CD4-positive, CD25-positive, alpha-beta regulatory T cell (primary cell): Measurements from ENCODE around the gene AJAP1. TPM values are rescaled to one million over a fixed set of nuclear protein-coding genes. Genes with fewer than 3 reads are reported as not detected.

ENCODE experiments used
- ATAC-seq, 2 donors: fragments of 150-1000 bp; cut with Tn5 transposase; one replicate each; pipeline ENCODE4 v1.10.0; 2021; ENCODE audit warnings: low read depth in 2 of 2, moderate number of reproducible peaks in 2 of 2, moderate library complexity in 1 of 2
- DNase-seq, 3 donors: peaks; one replicate each; pipeline versions ENCODE4 v3.0.0 to v3.0.0-alpha.2; 2012 to 2022; ENCODE audit warnings: mixed read lengths in 1 of 3
- H3K27ac ChIP-seq: one replicate; pipeline ENCODE4 v1.7.0; 2013; ENCODE audit warnings: mild to moderate bottlenecking, low read length; ENCODE audit not compliant: insufficient read depth, poor library complexity, severe bottlenecking
- H3K27me3 ChIP-seq: one replicate; pipeline ENCODE4 v1.7.0; 2013; ENCODE audit warnings: low read length; ENCODE audit not compliant: control insufficient read depth, insufficient read depth
- H3K36me3 ChIP-seq: one replicate; pipeline ENCODE4 v1.7.0; 2013; ENCODE audit warnings: mild to moderate bottlenecking, low read length, moderate library complexity; ENCODE audit not compliant: control insufficient read depth, insufficient read depth
- H3K4me1 ChIP-seq: 2 replicates; pipeline ENCODE4 v1.7.0; 2013; ENCODE audit warnings: mild to moderate bottlenecking, low read length; ENCODE audit not compliant: insufficient read depth, control insufficient read depth, poor library complexity, severe bottlenecking
- H3K4me3 ChIP-seq: one replicate; pipeline ENCODE4 v1.7.0; 2013; ENCODE audit warnings: low read depth, mild to moderate bottlenecking, low read length, moderate library complexity
- H3K9me3 ChIP-seq, 2 experiments: 1 replicate in 1 of 2; 2 replicates in 1 of 2; pipeline ENCODE4 v1.7.0; 2013; ENCODE audit warnings: low read length in 2 of 2, mild to moderate bottlenecking in 1 of 2, moderate library complexity in 1 of 2; ENCODE audit not compliant: control insufficient read depth in 2 of 2
- H3K27ac Mint-ChIP-seq, 3 donors: one replicate each; pipeline ENCODE4 v1.8.0; 2020 to 2022; ENCODE audit warnings: mild to moderate bottlenecking in 3 of 3, mixed read lengths in 3 of 3, moderate library complexity in 2 of 3
- H3K27me3 Mint-ChIP-seq: one replicate; pipeline ENCODE4 v1.8.0; 2022; ENCODE audit warnings: mild to moderate bottlenecking, mixed read lengths
- H3K36me3 Mint-ChIP-seq: one replicate; pipeline ENCODE4 v1.8.0; 2020; ENCODE audit warnings: mixed read lengths
- H3K4me1 Mint-ChIP-seq, 4 donors: one replicate each; pipeline ENCODE4 v1.8.0; 2020 to 2022; ENCODE audit warnings: mixed read lengths in 4 of 4, mild to moderate bottlenecking in 1 of 4
- H3K4me3 Mint-ChIP-seq, 4 donors: one replicate each; pipeline ENCODE4 v1.8.0; 2020 to 2022; ENCODE audit warnings: mild to moderate bottlenecking in 4 of 4, mixed read lengths in 4 of 4, moderate library complexity in 3 of 4
- H3K9me3 Mint-ChIP-seq, 7 donors: one replicate each; pipeline ENCODE4 v1.8.0; 2020 to 2022; ENCODE audit warnings: mixed read lengths in 7 of 7, mild to moderate bottlenecking in 3 of 7, moderate library complexity in 2 of 7
- polyA plus RNA-seq, 4 donors: library from polyadenylated mRNA; unstranded; fragments of 300-500 nt; fragmentation: Illumina TruSeq; gene quantifications; one replicate each; pipeline ENCODE4 v1.2.3, GENCODE V29; 2021
- total RNA-seq: library from RNA; stranded (reverse); gene quantifications from one replicate; pipeline ENCODE4 v1.2.3, GENCODE V29; 2022

Gene AJAP1
- total and polyA plus RNA-seq, 5 donors from 2014 or later = 0.10 to 0.41 (median 0.37) TPM; not detected in 2

GRCh38 chr1:4761324-4761723 is 106.9 kb downstream of the AJAP1 start:
- H3K36me3 Mint-ChIP-seq = no peaks in the 10 kb centered on the region
- no peaks in the 10 kb centered on the region for H3K4me1 Mint-ChIP-seq
- H3K9me3 Mint-ChIP-seq = peaks cover 0 to 7% (median 5%) of the 10 kb centered on the region in 7 donors
- Histone ChIP-seq H3K36me3 (no peaks in the 10 kb centered on the region), H3K4me1 (no peaks in the 10 kb centered on the region), H3K4me3 (no peak overlapping the region), H3K27ac (no peak overlapping the region), H3K9me3 (no peaks in the 10 kb centered on the region), H3K27me3 (no peaks in the 10 kb centered on the region)
- no peak for ATAC-seq
- no peak for DNase-seq
- no peak overlapping the region for H3K4me3 Mint-ChIP-seq
- H3K27ac Mint-ChIP-seq = no peak overlapping the region
- no peaks in the 10 kb centered on the region for H3K27me3 Mint-ChIP-seq

GRCh38 chr1:4762146-4762545 is 107.7 kb downstream of the AJAP1 start:
- Mint-ChIP-seq H3K9me3 (peaks cover 0 to 7% (median 5%) of the 10 kb centered on the region in 7 donors), H3K27me3 (no peaks in the 10 kb centered on the region), H3K27ac (no peak overlapping the region), H3K4me1 (no peaks in the 10 kb centered on the region), H3K4me3 (no peak overlapping the region), H3K36me3 (no peaks in the 10 kb centered on the region)
- H3K36me3 ChIP-seq = no peaks in the 10 kb centered on the region
- H3K27ac ChIP-seq = no peak overlapping the region
- no peaks in the 10 kb centered on the region for H3K9me3 ChIP-seq
- no peaks in the 10 kb centered on the region for H3K4me1 ChIP-seq
- no peak overlapping the region for H3K4me3 ChIP-seq
- ATAC-seq (no peak), DNase-seq (no peak)
- no peaks in the 10 kb centered on the region for H3K27me3 ChIP-seq

GRCh38 chr1:4767308-4767707 is 112.9 kb downstream of the AJAP1 start:
- H3K9me3 ChIP-seq = no peaks in the 10 kb centered on the region
- DNase-seq = no peak
- H3K36me3 Mint-ChIP-seq = no peaks in the 10 kb centered on the region
- H3K27ac ChIP-seq = no peak overlapping the region
- no peaks in the 10 kb centered on the region for H3K36me3 ChIP-seq
- no peaks in the 10 kb centered on the region for H3K27me3 ChIP-seq
- no peak overlapping the region for H3K27ac Mint-ChIP-seq
- no peak overlapping the region for H3K4me3 Mint-ChIP-seq
- H3K27me3 Mint-ChIP-seq = no peaks in the 10 kb centered on the region
- ATAC-seq = no peak
- H3K4me1 ChIP-seq = no peaks in the 10 kb centered on the region
- no peaks in the 10 kb centered on the region for H3K9me3 Mint-ChIP-seq
- no peaks in the 10 kb centered on the region for H3K4me1 Mint-ChIP-seq
- no peak overlapping the region for H3K4me3 ChIP-seq

GRCh38 chr1:4768553-4768952 is 114.1 kb downstream of the AJAP1 start:
- no peaks in the 10 kb centered on the region for H3K9me3 Mint-ChIP-seq
- no peaks in the 10 kb centered on the region for H3K36me3 Mint-ChIP-seq

GRCh38 chr1:4769516-4770280 is 115.3 kb downstream of the AJAP1 start:
- no peaks in the 10 kb centered on the region for H3K9me3 Mint-ChIP-seq
- no peaks in the 10 kb centered on the region for H3K36me3 Mint-ChIP-seq
- Histone ChIP-seq H3K36me3 (no peaks in the 10 kb centered on the region), H3K4me3 (no peak overlapping the region), H3K27ac (no peak overlapping the region), H3K4me1 (no peaks in the 10 kb centered on the region), H3K9me3 (no peaks in the 10 kb centered on the region), H3K27me3 (no peaks in the 10 kb centered on the region)
- no peak overlapping the region for H3K27ac Mint-ChIP-seq
- H3K4me1 Mint-ChIP-seq = no peaks in the 10 kb centered on the region
- ATAC-seq (no peak), DNase-seq (no peak)
- no peaks in the 10 kb centered on the region for H3K27me3 Mint-ChIP-seq
- H3K4me3 Mint-ChIP-seq = no peak overlapping the region

More at GRCh38 chr1:4768553-4768952, 114.1 kb downstream of the AJAP1 start:
- ATAC-seq = no peak
- Histone ChIP-seq H3K9me3 (no peaks in the 10 kb centered on the region), H3K36me3 (no peaks in the 10 kb centered on the region), H3K27me3 (no peaks in the 10 kb centered on the region), H3K4me1 (no peaks in the 10 kb centered on the region), H3K27ac (no peak overlapping the region), H3K4me3 (no peak overlapping the region)
- H3K27ac Mint-ChIP-seq = no peak overlapping the region
- DNase-seq = no peak
- H3K27me3 Mint-ChIP-seq = no peaks in the 10 kb centered on the region
- H3K4me1 Mint-ChIP-seq = no peaks in the 10 kb centered on the region
- H3K4me3 Mint-ChIP-seq = no peak overlapping the region

GRCh38 chr1:4770713-4771112 is 116.3 kb downstream of the AJAP1 start:
- Histone ChIP-seq H3K27me3 (no peaks in the 10 kb centered on the region), H3K36me3 (no peaks in the 10 kb centered on the region), H3K4me3 (no peak overlapping the region), H3K9me3 (no peaks in the 10 kb centered on the region), H3K4me1 (no peaks in the 10 kb centered on the region), H3K27ac (no peak overlapping the region)
- no peaks in the 10 kb centered on the region for H3K36me3 Mint-ChIP-seq
- no peaks in the 10 kb centered on the region for H3K27me3 Mint-ChIP-seq
- no peak for DNase-seq
- no peak overlapping the region for H3K4me3 Mint-ChIP-seq
- no peaks in the 10 kb centered on the region for H3K4me1 Mint-ChIP-seq
- no peaks in the 10 kb centered on the region for H3K9me3 Mint-ChIP-seq
- ATAC-seq = no peak
- no peak overlapping the region for H3K27ac Mint-ChIP-seq

GRCh38 chr1:4771267-4771666 is 116.9 kb downstream of the AJAP1 start:
- H3K4me1 Mint-ChIP-seq = no peaks in the 10 kb centered on the region
- no peak overlapping the region for H3K27ac ChIP-seq
- H3K4me3 Mint-ChIP-seq = no peak overlapping the region
- H3K4me3 ChIP-seq = no peak overlapping the region
- H3K4me1 ChIP-seq = no peaks in the 10 kb centered on the region
- H3K36me3 Mint-ChIP-seq = no peaks in the 10 kb centered on the region
- H3K36me3 ChIP-seq = no peaks in the 10 kb centered on the region
- no peaks in the 10 kb centered on the region for H3K9me3 Mint-ChIP-seq
- H3K27ac Mint-ChIP-seq = no peak overlapping the region
- no peaks in the 10 kb centered on the region for H3K9me3 ChIP-seq
- H3K27me3 ChIP-seq = no peaks in the 10 kb centered on the region
- DNase-seq = no peak
- H3K27me3 Mint-ChIP-seq = no peaks in the 10 kb centered on the region
- ATAC-seq = no peak

- Histone ChIP-seq H3K36me3 (no peaks in the 10 kb centered on the region), H3K4me3 (no peak overlapping the region), H3K9me3 (no peaks in the 10 kb centered on the region), H3K27me3 (no peaks in the 10 kb centered on the region), H3K4me1 (no peaks in the 10 kb centered on the region), H3K27ac (no peak overlapping the region)
- H3K4me1 Mint-ChIP-seq = no peaks in the 10 kb centered on the region
- no peaks in the 10 kb centered on the region for H3K36me3 Mint-ChIP-seq
- no peak overlapping the region for H3K27ac Mint-ChIP-seq
- H3K4me3 Mint-ChIP-seq = no peak overlapping the region
- H3K9me3 Mint-ChIP-seq = no peaks in the 10 kb centered on the region
- H3K27me3 Mint-ChIP-seq = no peaks in the 10 kb centered on the region
- ATAC-seq (no peak), DNase-seq (no peak)
These were observed 117.3 kb downstream of the AJAP1 start for GRCh38 chr1:4771721-4772120.
